Stimulated activated CD8-positive, alpha-beta memory T cell treated with anti-CD3 and anti-CD28 coated beads, Interleukin-4, amount 100 ng/mL, for 24 hours (primary cell): ENCODE measurements around the gene NFKBIB.
"Not testable (repeated sequence)": the region's sequence is repeated elsewhere in the genome, so short reads cannot be mapped to it uniquely, and the experiment has no call there.

ENCODE experiments used
- DNase-seq: peaks from one replicate; pipeline ENCODE4 v3.0.0-alpha.2; 2020; ENCODE audit warnings: low read depth

NFKBIB gene

GRCh38 chr19:38875656-38876395 lies 23.9 kb upstream of the NFKBIB start:
- no peak for DNase-seq

- DNase-seq, result peak; percentile 58
Measured at GRCh38 chr19:38877781-38878574, 21.8 kb upstream of the NFKBIB start, which contains the start of gene RINL. RINL (minus strand) TSS chr19:38878275; CDS start chr19:38876742, 1,533 bp downstream.

- no peak for DNase-seq
Measured at GRCh38 chr19:38878575-38879399, 21.0 kb upstream of the NFKBIB start.

GRCh38 chr19:38879400-38879751 lies 20.4 kb upstream of the NFKBIB start:
- no peak for DNase-seq

- no peak for DNase-seq
Measured at GRCh38 chr19:38880076-38880881, 19.5 kb upstream of the NFKBIB start.

- DNase-seq, result no peak
Measured at GRCh38 chr19:38880882-38881609, 18.7 kb upstream of the NFKBIB start.

GRCh38 chr19:38883286-38883685 lies 16.5 kb upstream of the NFKBIB start:
- no peak for DNase-seq

- not testable (repeated sequence) for DNase-seq
Measured at GRCh38 chr19:38884691-38885090, 15.1 kb upstream of the NFKBIB start.

GRCh38 chr19:38888876-38889275 lies 10.9 kb upstream of the NFKBIB start:
- no peak for DNase-seq

- DNase-seq, result no peak
Measured at GRCh38 chr19:38889803-38890202, 10.0 kb upstream of the NFKBIB start.

GRCh38 chr19:38890686-38891085 lies 9.1 kb upstream of the NFKBIB start:
- no peak for DNase-seq

- DNase-seq, result no peak
Measured at GRCh38 chr19:38891771-38892170, 8.0 kb upstream of the NFKBIB start.

- no peak for DNase-seq
Measured at GRCh38 chr19:38892841-38893240, 6.9 kb upstream of the NFKBIB start.

GRCh38 chr19:38893341-38893771 lies 6.4 kb upstream of the NFKBIB start:
- DNase-seq, result no peak

- DNase-seq, result no peak
Measured at GRCh38 chr19:38894968-38895367, 4.8 kb upstream of the NFKBIB start.

GRCh38 chr19:38898788-38899446 lies 852 bp upstream of the NFKBIB start:
- DNase-seq, result peak; percentile 15

GRCh38 chr19:38900202-38900629 lies 447 bp downstream of the NFKBIB start:
- no peak for DNase-seq

- DNase-seq, result no peak
Measured at GRCh38 chr19:38900743-38901190, 998 bp downstream of the NFKBIB start.

GRCh38 chr19:38901683-38902082 lies 1.9 kb downstream of the NFKBIB start:
- no peak for DNase-seq
